ENCODE results near the gene SUPV3L1. TPM values are rescaled to one million over a fixed set of nuclear protein-coding genes. Genes with fewer than 3 reads are reported as not detected.
A peak's percentile ranks its signal among the peaks of the same experiment; 100 is the strongest.

SUPV3L1 gene
- total RNA-seq, 1 experiment from 2014 or later: 57.3 TPM

DNA sequence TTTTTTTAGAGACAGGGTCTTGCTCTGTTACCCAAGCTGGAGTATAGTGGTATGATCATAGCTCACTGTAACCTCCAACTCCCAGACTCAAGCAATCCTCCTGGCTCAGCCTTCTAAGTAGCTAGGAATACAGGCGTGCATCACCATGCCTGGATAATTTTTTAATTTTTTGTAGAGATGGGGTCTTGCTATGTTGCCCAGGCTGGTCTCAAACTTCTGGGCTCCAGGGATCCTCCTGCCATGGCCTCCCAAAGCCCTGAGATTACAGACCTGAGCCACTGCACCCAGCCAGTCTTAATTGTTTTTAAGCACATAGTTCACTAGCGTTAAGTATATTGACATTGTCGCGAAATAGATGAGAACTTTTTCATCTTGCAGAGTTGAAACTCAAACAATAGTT lies 2.0 kb downstream of the SUPV3L1 start:
- Histone ChIP-seq H2BK15ac (ENCODE audit: low read depth, low read length) (no peak overlapping the region), H3K27ac (ENCODE audit: insufficient read length, low read depth, low read length) (no peak overlapping the region), H3K23ac (ENCODE audit: insufficient read length, low read depth, low read length) (no peak overlapping the region), H2BK20ac (ENCODE audit: low read depth, low read length, poor library complexity, severe bottlenecking) (no peak overlapping the region), H2BK120ac (ENCODE audit: low read depth, low read length, poor library complexity, severe bottlenecking) (no peak overlapping the region), H2AK5ac (ENCODE audit: insufficient read length, low read length) (no peak overlapping the region), H3K9me3 (ENCODE audit: control insufficient read depth, low read depth, low read length) (no peaks in the 10 kb centered on the region), H3K27me3 (ENCODE audit: insufficient read depth, low read length) (no peaks in the 10 kb centered on the region), H3K4me2 (ENCODE audit: insufficient read depth, insufficient read length, low read length) (no peak overlapping the region), H2BK5ac (ENCODE audit: insufficient read length, low read length) (no peak overlapping the region), H3K56ac (ENCODE audit: insufficient read length, low read depth, low read length) (no peak overlapping the region), H2AFZ (ENCODE audit: low read length) (no peak overlapping the region), H2BK12ac (ENCODE audit: insufficient read length, low read depth, low read length) (no peak overlapping the region), H4K91ac (ENCODE audit: insufficient read length, low read depth, low read length) (no peak overlapping the region), H3T11ph (ENCODE audit: low read length) (no peak overlapping the region), H3K79me1 (ENCODE audit: insufficient read depth, low read depth, low read length, poor library complexity, severe bottlenecking) (peaks cover 15% of the 10 kb centered on the region), H3K9ac (ENCODE audit: extremely low read depth, insufficient read length, low read length) (no peak overlapping the region), H3K4me1 (ENCODE audit: insufficient read depth, low read length) (no peaks in the 10 kb centered on the region), H3K14ac (ENCODE audit: insufficient read depth, low read length) (no peak overlapping the region), H4K20me1 (ENCODE audit: control insufficient read depth, insufficient read depth, insufficient read length) (no peaks in the 10 kb centered on the region), H3K79me2 (ENCODE audit: insufficient read depth, low read length) (peaks cover 23% of the 10 kb centered on the region; the same call in 1 of the 2 replicates), H3K4ac (ENCODE audit: low read depth, low read length) (no peak overlapping the region), H4K5ac (ENCODE audit: insufficient read length, low read depth, low read length) (no peak overlapping the region), H3K18ac (ENCODE audit: insufficient read length, low read depth, low read length) (no peak overlapping the region), H4K8ac (replicated peaks; ENCODE audit: insufficient read length, low read depth, low read length) (no peak overlapping the region), H3K23me2 (ENCODE audit: insufficient read length, low read depth, low read length, poor library complexity, severe bottlenecking) (peaks cover 5% of the 10 kb centered on the region)
- no peaks in the 10 kb centered on the region for H3K9me3 Mint-ChIP-seq
- no peaks in the 10 kb centered on the region for H3K27me3 Mint-ChIP-seq (ENCODE audit: low read depth)
- WGBS (ENCODE audit: extremely low coverage, insufficient read length, low lambda C conversion rate): no CpG with 5 or more reads among the region's 4 CpGs
- peaks cover 6 to 32% (median 23%) of the 10 kb centered on the region in 3 experiments; a peak in 5 of 7 replicates for H3K36me3 Mint-ChIP-seq (ENCODE audit: insufficient read depth in 1 of 3, low read depth in 3 of 3)
- no peak overlapping the region for H3K27ac Mint-ChIP-seq
- H3K4me1 Mint-ChIP-seq: peaks cover 8 to 13% of the 10 kb centered on the region in 2 experiments
- DNase-seq: no peak
- TF ChIP-seq, protein P1, sequence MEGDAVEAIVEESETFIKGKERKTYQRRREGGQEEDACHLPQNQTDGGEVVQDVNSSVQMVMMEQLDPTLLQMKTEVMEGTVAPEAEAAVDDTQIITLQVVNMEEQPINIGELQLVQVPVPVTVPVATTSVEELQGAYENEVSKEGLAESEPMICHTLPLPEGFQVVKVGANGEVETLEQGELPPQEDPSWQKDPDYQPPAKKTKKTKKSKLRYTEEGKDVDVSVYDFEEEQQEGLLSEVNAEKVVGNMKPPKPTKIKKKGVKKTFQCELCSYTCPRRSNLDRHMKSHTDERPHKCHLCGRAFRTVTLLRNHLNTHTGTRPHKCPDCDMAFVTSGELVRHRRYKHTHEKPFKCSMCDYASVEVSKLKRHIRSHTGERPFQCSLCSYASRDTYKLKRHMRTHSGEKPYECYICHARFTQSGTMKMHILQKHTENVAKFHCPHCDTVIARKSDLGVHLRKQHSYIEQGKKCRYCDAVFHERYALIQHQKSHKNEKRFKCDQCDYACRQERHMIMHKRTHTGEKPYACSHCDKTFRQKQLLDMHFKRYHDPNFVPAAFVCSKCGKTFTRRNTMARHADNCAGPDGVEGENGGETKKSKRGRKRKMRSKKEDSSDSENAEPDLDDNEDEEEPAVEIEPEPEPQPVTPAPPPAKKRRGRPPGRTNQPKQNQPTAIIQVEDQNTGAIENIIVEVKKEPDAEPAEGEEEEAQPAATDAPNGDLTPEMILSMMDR (conservative IDR thresholded peaks at IDR 0.05): no peak
- H3K4me3 Mint-ChIP-seq: peak overlapping the region in 1 of 2 experiments; percentile 24; a peak in 1 of 5 replicates

Measured in H9 (cell line).